Type B pancreatic cell (in vitro differentiated cells): ENCODE data around the gene DPT. TPM values are rescaled to one million over a fixed set of nuclear protein-coding genes. Genes with fewer than 3 reads are reported as not detected.

Experiments used
- DNase-seq: peaks from one replicate; pipeline ENCODE4 v3.0.0; 2021; ENCODE audit warnings: mixed read lengths; ENCODE audit not compliant: unreplicated experiment; ENCODE audit errors: extremely low spot score
- H3K27ac Mint-ChIP-seq: 2 replicates; pipeline ENCODE4 v1.8.0; 2021; ENCODE audit warnings: mild to moderate bottlenecking, mixed read lengths
- H3K27me3 Mint-ChIP-seq: 2 replicates; pipeline ENCODE4 v1.8.0; 2021; ENCODE audit warnings: mixed read lengths
- H3K36me3 Mint-ChIP-seq: 2 replicates; pipeline ENCODE4 v1.8.0; 2021; ENCODE audit warnings: mixed read lengths
- H3K4me1 Mint-ChIP-seq: one replicate; pipeline ENCODE4 v1.8.0; 2021; ENCODE audit warnings: mixed read lengths; ENCODE audit not compliant: unreplicated experiment
- H3K4me3 Mint-ChIP-seq: 2 replicates; pipeline ENCODE4 v1.8.0; 2021; ENCODE audit warnings: mild to moderate bottlenecking, mixed read lengths
- H3K9me3 Mint-ChIP-seq: 2 replicates; pipeline ENCODE4 v1.8.0; 2021; ENCODE audit warnings: mixed read lengths
- CTCF ChIP-seq: fragments of 200-600 bp; sonication (generic); conservative IDR thresholded peaks from 2 replicates; pipeline ENCODE4 v1.5.0; 2021; ENCODE audit warnings: antibody characterized with exemption, mild to moderate bottlenecking
- total RNA-seq: library from RNA; stranded (reverse); gene quantifications from 2 replicates; pipeline ENCODE4 v1.2.1, GENCODE V29; 2021; ENCODE audit warnings: low replicate concordance

DPT gene
- total RNA-seq, 1 donor from 2014 or later, result 0.22 TPM

DNA sequence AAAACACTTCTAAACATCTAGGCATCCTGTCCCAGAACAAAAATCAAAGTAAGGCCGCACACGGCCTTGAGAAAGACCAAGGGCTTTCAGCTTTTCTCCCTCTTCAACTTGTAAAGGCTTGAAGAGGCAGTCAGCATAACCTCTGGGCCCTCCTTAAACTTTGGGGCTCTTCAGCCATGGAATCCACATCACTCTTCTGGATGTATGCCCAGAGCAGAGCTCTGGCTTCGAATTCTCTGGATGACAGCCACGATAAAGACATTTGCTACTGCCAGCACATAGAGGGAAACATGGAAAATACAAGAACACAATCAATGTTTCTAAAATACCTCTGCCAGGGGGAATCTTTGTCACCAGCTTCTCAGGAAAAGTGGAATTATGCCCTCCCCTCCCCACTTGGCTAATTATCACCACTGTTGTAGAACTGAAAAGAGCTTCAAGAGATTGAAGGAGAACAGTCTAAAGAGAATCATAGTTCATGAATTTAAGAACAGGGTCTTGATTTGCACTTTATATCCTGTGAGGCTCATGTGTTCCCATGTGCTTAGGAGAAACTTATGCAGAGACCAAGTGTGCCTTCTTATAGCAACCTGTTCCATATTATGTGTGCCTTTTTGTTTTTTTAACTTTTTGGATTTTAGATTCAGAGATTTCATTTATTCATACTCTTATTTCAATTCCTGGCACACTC is 39.0 kb upstream of the DPT start:
- Mint-ChIP-seq H3K9me3 (no peaks in the 10 kb centered on the region), H3K27ac (no peak overlapping the region)
- no peak for TF ChIP-seq CTCF

DNA sequence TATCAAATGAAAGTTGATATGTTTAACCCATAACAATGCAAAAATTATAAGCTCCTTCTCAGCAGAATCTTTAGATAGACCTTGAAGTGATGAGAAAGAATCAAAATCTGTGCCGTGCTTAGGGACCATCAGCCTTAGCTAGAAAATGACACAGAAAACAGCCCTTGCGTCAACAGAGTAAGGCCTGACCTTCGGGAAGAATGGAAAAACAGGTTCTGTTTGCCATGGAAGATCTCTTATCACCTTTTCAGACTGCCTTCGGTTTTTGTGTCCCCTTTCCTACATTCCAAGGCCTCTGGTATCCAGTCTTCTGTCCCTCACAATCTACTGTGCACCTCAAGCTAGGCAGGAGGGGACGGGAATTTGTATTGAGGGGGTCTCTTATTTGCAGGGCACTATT is 37.6 kb upstream of the DPT start:
- DNase-seq, result no peak
- H3K27me3 Mint-ChIP-seq, result peaks cover 4% of the 10 kb centered on the region
- H3K36me3 Mint-ChIP-seq, result no peaks in the 10 kb centered on the region
- no peak for TF ChIP-seq CTCF
- no peak overlapping the region for H3K4me3 Mint-ChIP-seq
- no peaks in the 10 kb centered on the region for H3K4me1 Mint-ChIP-seq
- no peak overlapping the region for H3K27ac Mint-ChIP-seq
- no peaks in the 10 kb centered on the region for H3K9me3 Mint-ChIP-seq

More for the DNA sequence above, 39.0 kb upstream of the DPT start:
- H3K4me3 Mint-ChIP-seq, result no peak overlapping the region
- peaks cover 4% of the 10 kb centered on the region for H3K27me3 Mint-ChIP-seq
- no peak for DNase-seq
- no peaks in the 10 kb centered on the region for H3K36me3 Mint-ChIP-seq
- no peaks in the 10 kb centered on the region for H3K4me1 Mint-ChIP-seq

DNA sequence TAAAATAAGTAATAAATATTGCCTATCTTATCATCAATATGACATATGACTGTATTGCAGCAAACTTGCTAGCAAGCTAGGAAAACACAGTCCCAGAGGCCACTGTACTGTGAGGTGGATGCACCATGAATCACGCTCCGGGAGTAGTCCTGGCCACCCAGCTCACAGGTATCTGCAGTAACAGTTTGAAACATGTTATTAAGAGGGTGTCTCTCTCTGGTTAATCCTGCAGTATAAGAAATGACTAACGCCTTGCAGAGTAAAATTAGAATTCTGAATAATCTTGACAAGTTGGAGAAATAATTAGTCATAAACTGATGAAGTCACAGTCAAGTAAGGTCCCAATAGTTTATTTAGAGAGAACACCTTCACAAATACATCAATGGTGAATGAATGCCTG is 34.0 kb upstream of the DPT start:
- H3K9me3 Mint-ChIP-seq, result no peaks in the 10 kb centered on the region
- H3K27me3 Mint-ChIP-seq, result peaks cover 4% of the 10 kb centered on the region
- no peaks in the 10 kb centered on the region for H3K36me3 Mint-ChIP-seq
- no peak overlapping the region for H3K27ac Mint-ChIP-seq
- H3K4me3 Mint-ChIP-seq, result no peak overlapping the region
- H3K4me1 Mint-ChIP-seq, result no peaks in the 10 kb centered on the region
- DNase-seq, result no peak
- no peak for TF ChIP-seq CTCF

GRCh38 chr1:168762473-168762872 is 33.5 kb upstream of the DPT start:
- TF ChIP-seq CTCF, result no peak
- H3K4me1 Mint-ChIP-seq, result no peaks in the 10 kb centered on the region
- H3K9me3 Mint-ChIP-seq, result no peaks in the 10 kb centered on the region
- no peak overlapping the region for H3K27ac Mint-ChIP-seq
- H3K4me3 Mint-ChIP-seq, result no peak overlapping the region
- no peaks in the 10 kb centered on the region for H3K36me3 Mint-ChIP-seq
- no peak for DNase-seq
- H3K27me3 Mint-ChIP-seq, result peaks cover 4% of the 10 kb centered on the region

- Mint-ChIP-seq H3K27ac (no peak overlapping the region), H3K27me3 (peaks cover 4% of the 10 kb centered on the region), H3K4me1 (no peaks in the 10 kb centered on the region), H3K4me3 (no peak overlapping the region), H3K36me3 (no peaks in the 10 kb centered on the region), H3K9me3 (no peaks in the 10 kb centered on the region)
- no peak for TF ChIP-seq CTCF
- DNase-seq, result no peak
Observed at GRCh38 chr1:168760781-168761180, 31.8 kb upstream of the DPT start.
